PC-3 (cell line): ENCODE measurements around the gene NRXN2.

Experiments used
- CTCF ChIP-seq: fragments of 300-600 bp; sonication (generic); conservative IDR thresholded peaks from 2 replicates; pipeline ENCODE4 v1.5.1; 2017; ENCODE audit warnings: antibody characterized with exemption, low read depth, mild to moderate bottlenecking, low read length
- EZH2phosphoT487 ChIP-seq: fragments of 300-600 bp; sonication (generic); IDR thresholded peaks from 2 replicates; pipeline ENCODE4 v1.6.1; 2018; ENCODE audit warnings: mild to moderate bottlenecking, antibody characterized with exemption, low read length, borderline replicate concordance

- TF ChIP-seq CTCF (no peak), EZH2phosphoT487 (no peak)
These were observed 85.5 kb downstream of the NRXN2 start for GRCh38 chr11:64637334-64638017.
